Neural crest cell (in vitro differentiated cells): ENCODE data around the gene ASIC3. TPM values are rescaled to one million over a fixed set of nuclear protein-coding genes. Genes with fewer than 3 reads are reported as not detected.
A peak's percentile ranks its signal among the peaks of the same experiment; 100 is the strongest.

ENCODE experiments used
- DNase-seq: peaks from one replicate; pipeline ENCODE4 v3.0.0; 2021; ENCODE audit warnings: low read depth, mixed read lengths, low spot score
- H3K27ac Mint-ChIP-seq: one replicate; pipeline ENCODE4 v1.8.0; 2021; ENCODE audit warnings: mild to moderate bottlenecking, mixed read lengths; ENCODE audit not compliant: unreplicated experiment
- H3K27me3 Mint-ChIP-seq: 2 replicates; pipeline ENCODE4 v1.8.0; 2021; ENCODE audit warnings: low read depth, mild to moderate bottlenecking, mixed read lengths
- H3K36me3 Mint-ChIP-seq: 2 replicates; pipeline ENCODE4 v1.8.0; 2021; ENCODE audit warnings: low read depth, mild to moderate bottlenecking, mixed read lengths
- H3K4me1 Mint-ChIP-seq: 2 replicates; pipeline ENCODE4 v1.8.0; 2021; ENCODE audit warnings: mixed read lengths
- H3K4me3 Mint-ChIP-seq: one replicate; pipeline ENCODE4 v1.8.0; 2021; ENCODE audit warnings: mild to moderate bottlenecking, mixed read lengths
- H3K9me3 Mint-ChIP-seq: 2 replicates; pipeline ENCODE4 v1.8.0; 2021; ENCODE audit warnings: mixed read lengths
- total RNA-seq: library from RNA; stranded (reverse); gene quantifications from 2 replicates; pipeline ENCODE4 v1.2.1, GENCODE V29; 2021
- TF ChIP-seq, protein P1 (sequence below): fragments of 200-600 bp; sonication (generic); conservative IDR thresholded peaks from 2 replicates; pipeline ENCODE4 v1.5.0; 2021; ENCODE audit warnings: antibody characterized with exemption, mild to moderate bottlenecking

Gene ASIC3
- total RNA-seq, 1 donor from 2014 or later: 6.0 TPM

DNA sequence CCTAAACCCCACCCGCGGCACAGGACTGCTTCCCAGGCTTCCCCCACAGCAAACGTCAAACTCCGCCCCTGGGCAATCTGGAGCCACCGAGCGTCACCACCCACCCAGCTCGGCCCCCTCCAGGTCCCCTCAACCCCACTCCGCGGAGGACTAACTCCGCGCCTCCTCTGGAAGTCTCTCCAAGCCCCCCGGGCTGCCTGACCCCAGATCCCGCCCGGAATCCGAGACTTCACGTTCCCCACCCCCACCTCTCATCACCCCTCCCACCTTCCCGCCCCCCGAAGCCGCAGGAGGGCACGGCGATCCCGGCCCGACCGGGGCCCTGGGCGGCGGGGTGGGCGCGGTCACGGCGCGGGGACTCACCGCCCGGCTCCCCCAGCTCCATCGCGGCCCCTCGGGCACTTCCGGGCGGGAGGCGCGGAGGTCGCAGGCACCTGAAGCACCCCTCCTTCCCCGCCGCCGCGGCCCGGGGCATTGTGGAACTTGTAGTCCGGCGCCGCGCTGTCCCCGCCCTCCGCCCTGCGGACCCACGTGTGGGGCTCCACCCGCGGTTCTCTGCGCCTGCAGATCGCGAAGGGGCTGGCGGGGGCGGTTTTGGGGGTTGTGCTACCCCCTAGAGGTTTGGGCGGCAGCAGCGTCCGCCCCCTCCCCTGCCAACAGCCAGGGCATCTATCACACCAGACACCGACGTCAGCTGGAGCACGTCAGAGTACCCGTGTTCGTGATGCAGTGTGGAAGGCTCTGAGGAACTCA lies 34.9 kb downstream of the ASIC3 start, which contains the start of gene TMUB1:
TMUB1 (minus strand) TSS at position 423 of the 753 bp plus-strand sequence. CDS start 930 bp downstream, outside the sequence.
- DNase-seq: peak; percentile 69
- no peaks in the 10 kb centered on the region for H3K9me3 Mint-ChIP-seq
- H3K27ac Mint-ChIP-seq: peak within 1 kb of the TSS; percentile 80
- H3K4me1 Mint-ChIP-seq: peaks cover 35% of the 10 kb centered on the region
- peaks cover 4% of the 10 kb centered on the region for H3K36me3 Mint-ChIP-seq
- H3K27me3 Mint-ChIP-seq: peaks cover 3% of the 10 kb centered on the region
- TF ChIP-seq, protein P1, sequence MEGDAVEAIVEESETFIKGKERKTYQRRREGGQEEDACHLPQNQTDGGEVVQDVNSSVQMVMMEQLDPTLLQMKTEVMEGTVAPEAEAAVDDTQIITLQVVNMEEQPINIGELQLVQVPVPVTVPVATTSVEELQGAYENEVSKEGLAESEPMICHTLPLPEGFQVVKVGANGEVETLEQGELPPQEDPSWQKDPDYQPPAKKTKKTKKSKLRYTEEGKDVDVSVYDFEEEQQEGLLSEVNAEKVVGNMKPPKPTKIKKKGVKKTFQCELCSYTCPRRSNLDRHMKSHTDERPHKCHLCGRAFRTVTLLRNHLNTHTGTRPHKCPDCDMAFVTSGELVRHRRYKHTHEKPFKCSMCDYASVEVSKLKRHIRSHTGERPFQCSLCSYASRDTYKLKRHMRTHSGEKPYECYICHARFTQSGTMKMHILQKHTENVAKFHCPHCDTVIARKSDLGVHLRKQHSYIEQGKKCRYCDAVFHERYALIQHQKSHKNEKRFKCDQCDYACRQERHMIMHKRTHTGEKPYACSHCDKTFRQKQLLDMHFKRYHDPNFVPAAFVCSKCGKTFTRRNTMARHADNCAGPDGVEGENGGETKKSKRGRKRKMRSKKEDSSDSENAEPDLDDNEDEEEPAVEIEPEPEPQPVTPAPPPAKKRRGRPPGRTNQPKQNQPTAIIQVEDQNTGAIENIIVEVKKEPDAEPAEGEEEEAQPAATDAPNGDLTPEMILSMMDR: no peak
- peak within 1 kb of the TSS; percentile 91 for H3K4me3 Mint-ChIP-seq

DNA sequence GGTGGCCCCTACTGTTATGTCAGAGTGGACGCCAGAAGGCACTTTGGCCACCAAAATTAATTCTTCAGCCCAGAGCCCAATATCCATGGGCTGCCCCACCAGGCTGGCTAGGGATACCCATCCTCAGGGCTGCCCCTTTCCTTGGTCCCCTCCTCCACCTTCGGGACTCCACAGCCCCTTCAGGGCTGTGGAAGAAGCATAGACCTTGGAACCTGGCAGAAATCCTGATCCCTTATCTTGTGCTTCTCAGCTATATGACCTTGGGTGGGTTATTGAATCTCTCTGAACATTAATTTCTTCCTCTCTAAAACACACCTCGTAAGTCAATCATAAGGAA lies 35.5 kb downstream of the ASIC3 start:
- Mint-ChIP-seq H3K9me3 (no peaks in the 10 kb centered on the region), H3K4me1 (peaks cover 35% of the 10 kb centered on the region), H3K27me3 (peaks cover 3% of the 10 kb centered on the region), H3K27ac (no peak overlapping the region), H3K36me3 (peaks cover 4% of the 10 kb centered on the region), H3K4me3 (peak overlapping the region; percentile 82)
- no peak for DNase-seq
- TF ChIP-seq, protein P1: no peak

DNA sequence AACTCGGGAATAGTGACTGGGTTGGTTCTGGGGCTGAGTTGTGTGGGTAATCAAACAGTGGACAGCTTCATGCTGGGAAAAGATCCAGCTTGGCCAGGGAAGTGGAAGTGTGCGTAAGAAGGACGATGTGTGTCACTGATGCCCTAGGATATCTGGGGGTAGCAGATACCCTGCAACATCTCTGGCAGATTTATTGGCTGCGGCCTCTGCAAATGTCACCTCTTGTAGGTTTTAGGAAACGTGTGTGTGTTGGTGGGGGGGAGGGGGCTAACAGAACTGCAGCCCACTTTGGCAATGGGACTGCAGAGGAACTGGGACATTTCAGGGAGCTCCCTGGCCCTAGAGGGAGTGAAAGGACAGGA lies 37.0 kb downstream of the ASIC3 start:
- Mint-ChIP-seq H3K27me3 (peaks cover 3% of the 10 kb centered on the region), H3K9me3 (no peaks in the 10 kb centered on the region), H3K4me1 (peaks cover 35% of the 10 kb centered on the region), H3K4me3 (peak overlapping the region; percentile 98), H3K36me3 (no peaks in the 10 kb centered on the region), H3K27ac (no peak overlapping the region)
- TF ChIP-seq, protein P1: no peak
- DNase-seq: no peak

DNA sequence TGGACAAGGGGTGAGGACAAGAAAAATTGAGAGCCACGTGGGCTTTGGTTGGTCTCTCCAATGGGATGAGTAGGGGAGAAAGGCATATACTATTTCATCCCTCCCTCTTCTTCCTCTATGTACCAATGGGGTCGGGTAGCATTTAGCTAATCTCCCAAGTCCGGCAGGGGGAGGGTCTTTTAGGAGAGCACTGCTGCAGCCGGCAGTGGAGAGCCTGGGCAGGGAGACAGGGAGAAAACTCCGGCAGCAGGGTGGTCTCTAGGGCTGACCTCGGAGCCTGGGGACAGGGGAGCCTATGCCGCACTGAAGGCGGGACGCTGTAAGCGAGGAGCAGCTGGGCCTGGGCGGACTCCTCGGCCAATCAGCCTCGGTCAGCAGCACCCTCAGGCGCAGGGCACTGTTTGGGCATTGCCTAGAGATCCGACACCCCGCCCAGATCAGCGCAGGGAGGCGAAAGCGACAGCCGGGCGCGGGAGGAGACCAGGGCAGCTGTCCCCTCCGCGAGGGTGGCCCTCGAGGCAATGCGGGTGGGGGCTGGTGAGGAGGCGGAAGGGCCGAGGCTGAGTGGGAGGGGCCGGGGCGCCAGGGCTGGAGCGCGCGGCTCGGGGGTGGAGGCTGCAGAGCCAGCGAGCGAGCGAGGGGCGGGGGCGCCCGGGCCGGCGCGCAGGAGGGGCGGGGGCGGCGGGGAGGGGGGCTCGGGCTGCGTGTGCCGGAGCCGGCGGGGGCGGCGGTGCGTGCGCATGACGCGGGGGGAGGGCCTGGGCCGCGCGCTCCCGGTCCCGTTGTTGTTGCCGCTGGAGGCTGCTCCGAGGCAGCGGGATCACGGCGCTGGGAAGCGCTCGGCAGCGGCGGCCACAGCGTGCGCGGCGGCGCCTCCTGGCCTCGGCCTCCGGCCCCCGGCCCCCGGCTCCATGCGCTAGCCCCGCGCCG lies 37.6 kb downstream of the ASIC3 start, which contains the start of gene AGAP3:
AGAP3 (plus strand) TSS at position 785 of the 930 bp plus-strand sequence. CDS start 267 bp downstream, outside the sequence.
- TF ChIP-seq, protein P1: no peak
- H3K4me3 Mint-ChIP-seq: peak within 1 kb of the TSS; percentile 98
- no peaks in the 10 kb centered on the region for H3K36me3 Mint-ChIP-seq
- peaks cover 3% of the 10 kb centered on the region for H3K27me3 Mint-ChIP-seq
- H3K4me1 Mint-ChIP-seq: peaks cover 35% of the 10 kb centered on the region
- H3K9me3 Mint-ChIP-seq: no peaks in the 10 kb centered on the region
- peak within 1 kb of the TSS; percentile 92 for H3K27ac Mint-ChIP-seq
- peak; percentile 81 for DNase-seq

DNA sequence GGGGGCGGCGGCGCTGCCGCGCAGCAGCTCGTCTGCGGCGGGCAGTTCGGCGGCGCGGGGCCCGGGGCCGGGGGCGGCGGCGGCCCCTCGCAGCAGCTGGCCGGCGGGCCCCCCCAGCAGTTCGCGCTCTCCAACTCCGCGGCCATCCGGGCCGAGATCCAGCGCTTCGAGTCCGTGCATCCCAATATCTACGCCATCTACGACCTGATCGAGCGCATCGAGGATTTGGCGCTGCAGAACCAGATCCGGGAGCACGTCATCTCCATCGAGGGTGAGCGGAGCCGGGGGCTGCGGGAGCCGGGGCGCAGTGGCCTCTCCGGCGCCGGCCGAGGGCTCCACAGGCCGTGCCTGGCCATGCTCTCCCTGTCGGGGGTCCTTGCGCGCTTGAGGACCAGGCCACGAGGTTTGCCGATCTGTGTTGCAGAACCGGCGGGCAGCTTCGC lies 38.5 kb downstream of the ASIC3 start:
- Mint-ChIP-seq H3K4me1 (peaks cover 43% of the 10 kb centered on the region), H3K36me3 (no peaks in the 10 kb centered on the region), H3K27me3 (peaks cover 3% of the 10 kb centered on the region), H3K9me3 (no peaks in the 10 kb centered on the region), H3K27ac (peak overlapping the region; percentile 92), H3K4me3 (peak overlapping the region; percentile 93)
- TF ChIP-seq, protein P1: no peak
- DNase-seq: peak; percentile 31
